Activated B cell treated with CpG ODN at 0.5 μM for 24 hours (primary cell): ENCODE results near the gene CHRNA9. TPM values are rescaled to one million over a fixed set of nuclear protein-coding genes. Genes with fewer than 3 reads are reported as not detected.

Experiments
- ATAC-seq: fragments of 200-7000 bp; cut with Tn5 transposase; one replicate; pipeline ENCODE4 v1.10.0; 2021; ENCODE audit warnings: low read depth, mild to moderate bottlenecking, moderate library complexity
- CTCF ChIA-PET: fragments of 350-600 bp; sonication (Branson Sonifier 250); formaldehyde crosslinking; loops from one replicate; lab custom pipeline; 2021; ENCODE audit warnings: antibody characterized with exemption; lab: Charles Lee
- POLR2A ChIA-PET: fragments of 350-600 bp; sonication (Branson Sonifier 250); formaldehyde crosslinking; loops from one replicate; lab custom pipeline; 2021; ENCODE audit warnings: antibody characterized with exemption; lab: Charles Lee
- DNase-seq: peaks from one replicate; pipeline ENCODE4 v3.0.0; 2022
- H3K27ac Mint-ChIP-seq: one replicate; pipeline ENCODE4 v1.8.0; 2020; ENCODE audit warnings: mixed read lengths
- H3K27me3 Mint-ChIP-seq: one replicate; pipeline ENCODE4 v1.8.0; 2021; ENCODE audit warnings: mixed read lengths
- H3K36me3 Mint-ChIP-seq: one replicate; pipeline ENCODE4 v1.8.0; 2021; ENCODE audit warnings: low read depth, mixed read lengths
- H3K4me1 Mint-ChIP-seq: one replicate; pipeline ENCODE4 v1.8.0; 2021; ENCODE audit warnings: mixed read lengths
- H3K4me3 Mint-ChIP-seq: one replicate; pipeline ENCODE4 v1.8.0; 2020; ENCODE audit warnings: mild to moderate bottlenecking, mixed read lengths
- H3K9me3 Mint-ChIP-seq: one replicate; pipeline ENCODE4 v1.8.0; 2020; ENCODE audit warnings: mixed read lengths
- CTCF ChIP-seq: fragments of 200-600 bp; IDR thresholded peaks from one replicate; pipeline ENCODE4 v1.8.0; 2022; ENCODE audit warnings: antibody characterized with exemption, mild to moderate bottlenecking
- intact Hi-C: fragments of 100-400 bp; cut with micrococcal nuclease; formaldehyde crosslinking; loops from one replicate; pipeline ENCODE4 v1.15.1; 2024
- total RNA-seq: library from RNA; stranded (reverse); gene quantifications from 2 replicates; pipeline ENCODE4 v1.2.3, GENCODE V29; 2022

CHRNA9 gene
- total RNA-seq, 1 donor from 2014 or later, result 0.16 TPM

GRCh38 chr4:40373636-40374035 is 38.5 kb downstream of the CHRNA9 start:
- H3K4me1 Mint-ChIP-seq, result no peaks in the 10 kb centered on the region
- POLR2A ChIA-PET, result no interaction called here

GRCh38 chr4:40375095-40375494 is 40.0 kb downstream of the CHRNA9 start:
- no peak for DNase-seq
- Mint-ChIP-seq H3K4me1 (no peaks in the 10 kb centered on the region), H3K9me3 (no peaks in the 10 kb centered on the region), H3K36me3 (no peaks in the 10 kb centered on the region), H3K27ac (no peak overlapping the region), H3K27me3 (no peaks in the 10 kb centered on the region), H3K4me3 (no peak overlapping the region)
- no peak for ATAC-seq
- TF ChIP-seq CTCF, result no peak
- intact Hi-C loops, result loop anchor here (10.0 kb wide), 1 partner anchor 530 kb away; no protein-coding TSS in a partner anchor
- ChIA-PET CTCF (no interaction called here), POLR2A (no interaction called here)

More at GRCh38 chr4:40373636-40374035, 38.5 kb downstream of the CHRNA9 start:
- CTCF ChIA-PET, result no interaction called here
- no peaks in the 10 kb centered on the region for H3K9me3 Mint-ChIP-seq
- no peak overlapping the region for H3K4me3 Mint-ChIP-seq
- intact Hi-C loops, result loop anchor here (10.0 kb wide), 1 partner anchor 531 kb away; no protein-coding TSS in a partner anchor
- H3K36me3 Mint-ChIP-seq, result no peaks in the 10 kb centered on the region
- DNase-seq (no peak), ATAC-seq (no peak)
- TF ChIP-seq CTCF, result no peak
- H3K27me3 Mint-ChIP-seq, result no peaks in the 10 kb centered on the region
- H3K27ac Mint-ChIP-seq, result no peak overlapping the region

GRCh38 chr4:40375620-40376019 is 40.5 kb downstream of the CHRNA9 start:
- Mint-ChIP-seq H3K36me3 (no peaks in the 10 kb centered on the region), H3K4me1 (no peaks in the 10 kb centered on the region), H3K27me3 (no peaks in the 10 kb centered on the region), H3K9me3 (no peaks in the 10 kb centered on the region), H3K27ac (no peak overlapping the region), H3K4me3 (no peak overlapping the region)
- ChIA-PET POLR2A (no interaction called here), CTCF (no interaction called here)
- ATAC-seq, result no peak
- intact Hi-C loops, result loop anchor here (10.0 kb wide), 1 partner anchor 529 kb away; no protein-coding TSS in a partner anchor
- DNase-seq, result no peak
- no peak for TF ChIP-seq CTCF

GRCh38 chr4:40377512-40378365 is 42.6 kb downstream of the CHRNA9 start:
- POLR2A ChIA-PET, result no interaction called here
- CTCF ChIA-PET, result no interaction called here
- Mint-ChIP-seq H3K4me3 (no peak overlapping the region), H3K27me3 (peaks cover 3% of the 10 kb centered on the region), H3K27ac (no peak overlapping the region), H3K36me3 (no peaks in the 10 kb centered on the region), H3K9me3 (no peaks in the 10 kb centered on the region), H3K4me1 (no peaks in the 10 kb centered on the region)
- DNase-seq (no peak), ATAC-seq (no peak)
- no peak for TF ChIP-seq CTCF
- intact Hi-C loops, result loop anchor here (10.0 kb wide), 1 partner anchor 527 kb away; no protein-coding TSS in a partner anchor

- no peak for ATAC-seq
These were observed 43.5 kb downstream of the CHRNA9 start for GRCh38 chr4:40378619-40379018.

More at GRCh38 chr4:40378619-40379018, 43.5 kb downstream of the CHRNA9 start:
- no peak for TF ChIP-seq CTCF
- H3K4me3 Mint-ChIP-seq, result no peak overlapping the region
- H3K27ac Mint-ChIP-seq, result no peak overlapping the region
- intact Hi-C loops, result loop anchor here (10.0 kb wide), 1 partner anchor 526 kb away; no protein-coding TSS in a partner anchor
- ChIA-PET POLR2A (no interaction called here), CTCF (no interaction called here)
- H3K4me1 Mint-ChIP-seq, result no peaks in the 10 kb centered on the region
- H3K27me3 Mint-ChIP-seq, result peaks cover 3% of the 10 kb centered on the region
- no peaks in the 10 kb centered on the region for H3K9me3 Mint-ChIP-seq
- H3K36me3 Mint-ChIP-seq, result no peaks in the 10 kb centered on the region
- DNase-seq, result no peak
